GM12892 (cell line): ENCODE results near the gene ECI1.

Experiments used
- POLR2AphosphoS5 ChIP-seq: IDR thresholded peaks from 2 replicates; pipeline ENCODE4 v1.6.1; 2011; ENCODE audit warnings: low read depth, low read length, control low read depth
- TAF1 ChIP-seq: IDR thresholded peaks from 2 replicates; pipeline ENCODE4 v1.6.1; 2011; ENCODE audit warnings: low read depth, mild to moderate bottlenecking, control low read depth, low read length, borderline replicate concordance

DNA sequence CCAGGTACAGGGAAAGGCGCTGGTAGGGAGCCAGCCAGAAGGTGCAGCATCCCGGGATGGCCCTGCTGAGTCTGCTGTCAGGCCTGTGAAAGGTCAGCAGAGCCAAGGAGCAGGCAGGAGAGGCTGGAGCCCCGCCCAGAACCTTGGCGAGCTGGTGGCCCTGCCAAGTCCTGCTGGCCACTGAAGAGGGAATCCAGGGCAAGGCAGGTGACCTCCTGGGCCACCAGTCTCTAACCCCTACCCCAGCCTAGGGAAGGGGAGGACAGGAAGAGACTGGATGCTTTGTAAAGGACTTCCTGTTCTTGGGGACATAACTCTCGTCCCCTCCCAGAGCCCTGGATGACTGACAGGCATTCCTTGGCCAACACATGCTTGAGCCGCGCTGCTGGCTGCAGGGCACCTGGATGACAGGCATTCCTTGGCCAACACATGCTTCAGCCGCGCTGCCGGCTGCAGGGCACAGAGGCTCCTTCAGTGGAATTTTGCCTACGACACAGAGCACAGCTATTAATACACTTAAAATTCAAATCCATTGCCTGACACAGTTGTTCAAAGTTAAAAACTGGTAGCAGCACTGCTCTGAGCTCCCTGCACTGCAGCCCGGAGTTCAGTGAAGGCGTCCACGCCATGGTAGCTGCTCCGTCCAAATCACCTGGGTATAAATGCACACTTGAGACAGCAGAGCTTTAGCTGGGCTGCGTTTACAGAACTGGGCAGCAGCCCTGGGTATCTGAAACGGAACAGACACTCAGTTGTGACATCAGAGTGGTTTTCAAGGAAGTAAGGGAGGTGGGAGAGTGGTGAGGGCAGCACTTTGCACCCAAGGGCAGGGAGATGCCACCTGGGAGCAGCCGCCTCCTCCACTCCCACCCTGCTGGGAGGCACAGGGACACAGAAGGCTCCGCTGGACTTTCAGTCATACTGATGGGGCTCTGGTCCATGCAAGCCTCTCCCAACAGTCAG, 38.7 kb downstream of the ECI1 start:
- no peak for TF ChIP-seq TAF1
- no peak for TF ChIP-seq POLR2AphosphoS5
